Upper lobe of left lung (tissue), 6 donors: ENCODE measurements around the gene TGFB2. TPM values are rescaled to one million over a fixed set of nuclear protein-coding genes. Genes with fewer than 3 reads are reported as not detected.

ENCODE experiments used
- ATAC-seq, 2 donors: fragments of 200-7000 bp; cut with Tn5 transposase; one replicate each; pipeline ENCODE4 v1.9.1; 2022; ENCODE audit warnings: mild to moderate bottlenecking in 2 of 2, moderate library complexity in 2 of 2; ENCODE audit not compliant: low FRiP score in 2 of 2
- DNase-seq, 2 donors: peaks; one replicate each; pipeline ENCODE4 v3.0.0-alpha.2; 2019 to 2020
- H3K27ac ChIP-seq, 4 donors: fragments of 200-600 bp; sonication (generic); one replicate each; pipeline ENCODE4 v1.5.1; 2016 to 2019
- H3K27me3 ChIP-seq, 4 donors: fragments of 200-600 bp; sonication (generic); one replicate each; pipeline ENCODE4 v1.5.1; 2017 to 2019
- H3K36me3 ChIP-seq, 4 donors: fragments of 200-600 bp; sonication (generic); one replicate each; pipeline ENCODE4 v1.5.1; 2016 to 2019
- H3K4me1 ChIP-seq, 4 donors: fragments of 200-600 bp; sonication (generic); one replicate each; pipeline ENCODE4 v1.5.1; 2018 to 2019
- H3K4me3 ChIP-seq, 4 donors: fragments of 200-600 bp; sonication (generic); one replicate each; pipeline ENCODE4 v1.5.1; 2017 to 2019; ENCODE audit warnings: mild to moderate bottlenecking in 2 of 4, moderate library complexity in 1 of 4
- H3K9me3 ChIP-seq, 4 donors: fragments of 200-600 bp; sonication (generic); one replicate each; pipeline ENCODE4 v1.5.1; 2018 to 2019
- CTCF ChIP-seq, 6 experiments: fragments of 450-650 bp in 4 of 6; fragments of 200-600 bp in 2 of 6; sonication (generic) in 2 of 6; IDR thresholded peaks; one replicate each; pipeline ENCODE4 v1.5.1; 2016 to 2019; ENCODE audit warnings: antibody characterized with exemption in 6 of 6
- EP300 ChIP-seq, 4 donors: sonication (generic); formaldehyde crosslinking; IDR thresholded peaks; one replicate each; pipeline ENCODE4 v1.5.1; 2017; ENCODE audit warnings: antibody characterized with exemption in 4 of 4, control low read depth in 2 of 4
- POLR2A ChIP-seq, 4 donors: fragments of 450-650 bp; IDR thresholded peaks; one replicate each; pipeline ENCODE4 v1.5.1; 2016 to 2017; ENCODE audit warnings: antibody characterized with exemption in 4 of 4, mild to moderate bottlenecking in 2 of 4
- POLR2AphosphoS5 ChIP-seq, 2 donors: sonication (generic); formaldehyde crosslinking; IDR thresholded peaks; one replicate each; pipeline ENCODE4 v1.5.1; 2017; ENCODE audit warnings: antibody characterized with exemption in 2 of 2
- WGBS, 2 donors: methylation state at CpG; one replicate each; pipeline ENCODE4 v1.1.5; 2017 to 2018; 5-methylcytosine and 5-hydroxymethylcytosine counted together
- small RNA-seq, 4 donors: library from RNA; depleted of rRNA; stranded (forward); fragments of <200 nt; gene quantifications; one replicate each; pipeline ENCODE3, GENCODE V24; 2016
- total RNA-seq, 6 donors: library from RNA; depleted of rRNA in 4 of 6; stranded (reverse); fragments of >200 nt in 4 of 6; gene quantifications; one replicate each; pipeline versions ENCODE4 v1.1.0 to v1.2.1, GENCODE V29; 2016 to 2021
- donor health status: DM: no; HTN: no; CAD: no; lungs with moderate emphysema.
- donor health status: DM: no; HTN: yes; CAD: no; lungs with severe emphysema.

The TGFB2 gene
- total RNA-seq, 6 donors from 2014 or later: 4.2 to 13.7 (median 9.9) TPM

GRCh38 chr1:218490406-218490922 is 145.3 kb downstream of the TGFB2 start:
- peaks cover 0 to 3% (median 1%) of the 10 kb centered on the region in 4 donors for H3K4me1 ChIP-seq
- H3K27ac ChIP-seq: no peak overlapping the region
- no peak for DNase-seq
- 91 to 100% methylated on average over 1 of the region's 1 CpG for WGBS, 2 donors
- no peaks in the 10 kb centered on the region for H3K36me3 ChIP-seq
- no peaks in the 10 kb centered on the region for H3K27me3 ChIP-seq
- H3K9me3 ChIP-seq: no peaks in the 10 kb centered on the region
- TF ChIP-seq CTCF (IDR thresholded peaks at IDR 0.05) (no peak), EP300 (IDR thresholded peaks at IDR 0.05) (no peak), POLR2AphosphoS5 (IDR thresholded peaks at IDR 0.05) (no peak), POLR2A (IDR thresholded peaks at IDR 0.05) (no peak)
- no peak for ATAC-seq
- H3K4me3 ChIP-seq: no peak overlapping the region

- H3K9me3 ChIP-seq: no peaks in the 10 kb centered on the region
- DNase-seq: no peak
- no peaks in the 10 kb centered on the region for H3K27me3 ChIP-seq
- TF ChIP-seq POLR2A (IDR thresholded peaks at IDR 0.05): no peak
- TF ChIP-seq EP300 (IDR thresholded peaks at IDR 0.05): no peak
- no peak for TF ChIP-seq POLR2AphosphoS5 (IDR thresholded peaks at IDR 0.05)
- no peak for TF ChIP-seq CTCF (IDR thresholded peaks at IDR 0.05)
- H3K4me1 ChIP-seq: peaks cover 0 to 2% (median 1%) of the 10 kb centered on the region in 4 donors
- WGBS, 2 donors: 65 to 72% methylated on average over 2 of the region's 2 CpGs
- no peak overlapping the region for H3K27ac ChIP-seq
- no peak overlapping the region for H3K4me3 ChIP-seq
- no peaks in the 10 kb centered on the region for H3K36me3 ChIP-seq
- no peak for ATAC-seq
Observed at GRCh38 chr1:218492874-218493273, 147.7 kb downstream of the TGFB2 start.

GRCh38 chr1:218493986-218494385 is 148.8 kb downstream of the TGFB2 start:
- WGBS, 2 donors: 73 to 74% methylated on average over 2 of the region's 2 CpGs
- no peak for ATAC-seq
- no peak overlapping the region for H3K27ac ChIP-seq
- no peak for TF ChIP-seq POLR2A (IDR thresholded peaks at IDR 0.05)
- no peak for TF ChIP-seq POLR2AphosphoS5 (IDR thresholded peaks at IDR 0.05)
- no peak for TF ChIP-seq EP300 (IDR thresholded peaks at IDR 0.05)
- no peak for TF ChIP-seq CTCF (IDR thresholded peaks at IDR 0.05)
- H3K36me3 ChIP-seq: no peaks in the 10 kb centered on the region
- H3K4me3 ChIP-seq: no peak overlapping the region
- peaks cover 0 to 12% (median 5%) of the 10 kb centered on the region in 4 donors for H3K4me1 ChIP-seq
- no peaks in the 10 kb centered on the region for H3K9me3 ChIP-seq
- H3K27me3 ChIP-seq: no peaks in the 10 kb centered on the region
- no peak for DNase-seq

Small RNA genes within 50 kb of the gene (small RNA-seq; reads per million reads assigned to genes)
- 0 reads per million in 4 donors for gene AC096638.1

Other genes starting within 250 kb of the TGFB2 start
- gene RRP15, start 60.0 kb upstream of the TGFB2 start, total RNA-seq: 10 to 100 TPM in 3 of 6 donors, 1 to 10 TPM in 3; 1.0 to 16.9 (median 11.6) TPM